Neutrophil (primary cell): ENCODE data around the gene PTPRD.

Experiments
- H3K27ac ChIP-seq: fragments of 200-600 bp; sonication (generic); 2 replicates; pipeline ENCODE4 v1.5.1; 2016; ENCODE audit warnings: mild to moderate bottlenecking, moderate library complexity
- H3K27me3 ChIP-seq: fragments of 200-600 bp; sonication (generic); 2 replicates; pipeline ENCODE4 v1.6.0; 2016; ENCODE audit warnings: mild to moderate bottlenecking
- H3K36me3 ChIP-seq: fragments of 200-600 bp; sonication (generic); 2 replicates; pipeline ENCODE4 v1.5.1; 2017
- H3K4me1 ChIP-seq, 2 experiments: fragments of 200-600 bp in 1 of 2; sonication (generic) in 1 of 2; 1 replicate in 1 of 2; 2 replicates in 1 of 2; pipeline versions ENCODE4 v1.5.1 to v1.6.1; 2013 to 2016; ENCODE audit warnings: low read depth in 1 of 2, low read length in 1 of 2, mild to moderate bottlenecking in 1 of 2, moderate library complexity in 1 of 2; ENCODE audit not compliant: control insufficient read depth in 1 of 2, insufficient read depth in 1 of 2
- H3K4me3 ChIP-seq, 2 experiments: fragments of 200-600 bp in 1 of 2; sonication (generic) in 1 of 2; 1 replicate in 1 of 2; 2 replicates in 1 of 2; pipeline ENCODE4 v1.5.1; 2013 to 2016; ENCODE audit warnings: low read depth in 1 of 2, low read length in 1 of 2, mild to moderate bottlenecking in 1 of 2, moderate library complexity in 1 of 2
- H3K9me3 ChIP-seq: fragments of 200-600 bp; sonication (generic); 2 replicates; pipeline ENCODE4 v1.5.1; 2016
- CTCF ChIP-seq: fragments of 200-600 bp; sonication (generic); IDR thresholded peaks from 2 replicates; pipeline ENCODE4 v1.5.1; 2016; ENCODE audit warnings: antibody characterized with exemption

The PTPRD gene

GRCh38 chr9:9792144-9792857 is 820.5 kb downstream of the PTPRD start:
- no peaks in the 10 kb centered on the region for H3K4me1 ChIP-seq
- no peaks in the 10 kb centered on the region for H3K36me3 ChIP-seq
- no peak overlapping the region for H3K4me3 ChIP-seq
- H3K27me3 ChIP-seq, result no peaks in the 10 kb centered on the region
- H3K9me3 ChIP-seq, result no peaks in the 10 kb centered on the region
- no peak for TF ChIP-seq CTCF
- H3K27ac ChIP-seq, result no peak overlapping the region

DNA sequence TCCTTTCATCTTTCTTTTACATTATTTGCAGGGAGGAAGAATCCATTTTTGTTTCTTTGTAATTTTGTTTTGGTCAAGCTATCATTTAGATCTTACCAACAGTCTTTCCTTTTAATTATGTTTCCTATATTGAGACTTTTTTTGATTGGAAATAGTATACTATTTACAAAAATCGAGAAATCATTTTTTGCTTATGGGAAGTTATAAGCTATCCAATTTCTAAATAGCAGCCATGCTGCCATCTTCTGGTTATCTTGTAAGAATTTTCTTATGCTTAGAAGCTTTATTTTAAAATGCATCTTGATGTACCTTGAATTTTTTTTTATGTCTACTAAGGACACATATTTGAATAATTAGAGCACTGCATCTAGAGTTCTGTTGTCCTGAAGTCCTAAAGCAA is 821.2 kb downstream of the PTPRD start:
- H3K4me3 ChIP-seq, result no peak overlapping the region
- H3K36me3 ChIP-seq, result no peaks in the 10 kb centered on the region
- H3K27me3 ChIP-seq, result no peaks in the 10 kb centered on the region
- H3K4me1 ChIP-seq, result no peaks in the 10 kb centered on the region
- no peaks in the 10 kb centered on the region for H3K9me3 ChIP-seq
- TF ChIP-seq CTCF, result no peak
- no peak overlapping the region for H3K27ac ChIP-seq

GRCh38 chr9:9790216-9790872 is 822.5 kb downstream of the PTPRD start:
- Histone ChIP-seq H3K36me3 (no peaks in the 10 kb centered on the region), H3K4me1 (no peaks in the 10 kb centered on the region), H3K9me3 (no peaks in the 10 kb centered on the region), H3K4me3 (no peak overlapping the region), H3K27me3 (no peaks in the 10 kb centered on the region), H3K27ac (no peak overlapping the region)
- no peak for TF ChIP-seq CTCF

- no peaks in the 10 kb centered on the region for H3K4me1 ChIP-seq
- no peak for TF ChIP-seq CTCF
- no peaks in the 10 kb centered on the region for H3K9me3 ChIP-seq
- H3K27ac ChIP-seq, result no peak overlapping the region
- no peak overlapping the region for H3K4me3 ChIP-seq
- H3K36me3 ChIP-seq, result no peaks in the 10 kb centered on the region
- no peaks in the 10 kb centered on the region for H3K27me3 ChIP-seq
These were observed 829.1 kb downstream of the PTPRD start for GRCh38 chr9:9783711-9784110.

- no peak for TF ChIP-seq CTCF
- Histone ChIP-seq H3K36me3 (no peaks in the 10 kb centered on the region), H3K4me3 (no peak overlapping the region), H3K27ac (no peak overlapping the region), H3K27me3 (no peaks in the 10 kb centered on the region), H3K4me1 (no peaks in the 10 kb centered on the region), H3K9me3 (no peaks in the 10 kb centered on the region)
These were observed 829.6 kb downstream of the PTPRD start for GRCh38 chr9:9783211-9783610.
